Motor neuron (in vitro differentiated cells): Measurements from ENCODE around the gene NFATC4. TPM values are rescaled to one million over a fixed set of nuclear protein-coding genes. Genes with fewer than 3 reads are reported as not detected.
A peak's percentile ranks its signal among the peaks of the same experiment; 100 is the strongest.
"Not testable (repeated sequence)": the region's sequence is repeated elsewhere in the genome, so short reads cannot be mapped to it uniquely, and the experiment has no call there.

Source experiments
- ATAC-seq, 8 experiments: fragments of 200-7000 bp; cut with Tn5 transposase; replicated peaks in 6 of 8; 2 replicates each; pipeline ENCODE4 v1.8.0; 2021; ENCODE audit warnings: mild to moderate bottlenecking in 8 of 8, moderate library complexity in 8 of 8
- H3K27ac ChIP-seq, 2 donors: fragments of 250-450 bp; sonication (Bioruptor Pico); 2 replicates each; pipeline ENCODE4 v1.9.0; 2021; ENCODE audit warnings: antibody characterized with exemption in 2 of 2, mild to moderate bottlenecking in 2 of 2, moderate library complexity in 1 of 2
- H3K4me1 ChIP-seq, 2 donors: fragments of 250-450 bp; sonication (Bioruptor Pico); replicated peaks in 1 of 2; 2 replicates each; pipeline ENCODE4 v1.6.1; 2021; ENCODE audit warnings: antibody characterized with exemption in 2 of 2, mild to moderate bottlenecking in 2 of 2, moderate library complexity in 1 of 2
- H3K4me3 ChIP-seq, 5 donors: fragments of 250-450 bp; sonication (Bioruptor Pico); 2 replicates each; pipeline ENCODE4 v1.9.0; 2021; ENCODE audit warnings: antibody characterized with exemption in 5 of 5, mild to moderate bottlenecking in 5 of 5, moderate library complexity in 4 of 5
- WGBS, 10 experiments: fragments of 450-650 bp; shearing (Covaris generic); methylation state at CpG; one replicate each; pipeline ENCODE4 v1.0.0; 2022; 5-methylcytosine and 5-hydroxymethylcytosine counted together
- in situ Hi-C, 9 experiments: fragments of 400-800 bp; cut with MboI; loops; one replicate each; pipeline ENCODE4 v1.15.0; 2021; ENCODE audit warnings: low sequenced_read_pairs in 9 of 9, low pct_unique_long_range_greater_than_20kb in 2 of 9; ENCODE audit not compliant: unreplicated experiment in 9 of 9
- total RNA-seq, 8 experiments: library from RNA; unstranded; fragments of 300-600 nt; gene quantifications; 2 replicates each; pipeline versions ENCODE4 v1.2.3 to v1.2.4, GENCODE V29; 2022

Gene NFATC4
- 100 to 1,000 TPM in 3 of 8 experiments, 10 to 100 TPM in 2, 1 to 10 TPM in 3; 5.1 to 345 (median 13.4) TPM for total RNA-seq

DNA sequence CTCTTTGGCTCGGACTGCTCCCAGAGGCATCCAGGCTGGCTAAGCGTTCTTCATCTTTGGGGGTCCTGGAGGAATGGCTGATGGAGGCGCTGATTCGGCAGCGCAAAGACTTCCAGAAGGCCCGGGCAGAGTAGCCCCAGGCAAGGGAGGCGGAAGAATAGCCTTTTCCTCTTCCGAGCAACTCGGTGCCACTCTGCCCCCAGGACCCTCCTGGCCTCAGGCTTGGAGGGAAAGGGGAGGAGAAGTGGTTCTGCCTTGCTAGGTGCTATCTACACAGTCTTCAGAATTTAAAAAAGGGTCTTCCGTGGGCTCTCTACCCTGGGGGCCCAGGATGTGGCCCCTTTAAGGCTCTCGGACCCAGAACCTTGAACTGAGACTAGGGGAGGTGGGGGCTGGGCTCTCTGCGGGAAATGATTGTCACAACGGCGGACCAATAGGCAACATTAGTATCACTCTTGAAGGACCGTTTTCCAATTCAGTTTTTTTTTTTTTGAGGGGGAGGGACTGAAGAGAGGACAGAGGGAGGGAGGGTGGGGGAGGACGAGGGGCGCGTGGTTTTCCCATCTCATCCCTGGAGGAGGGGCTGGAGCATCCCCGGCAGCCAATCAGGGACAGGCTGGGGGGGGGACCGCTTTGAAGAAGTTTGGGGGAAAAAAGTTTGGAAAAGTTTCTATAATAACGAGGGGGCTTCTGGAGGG lies at the start of gene NFATC4:
NFATC4 (plus strand) TSS at position 671 of the 698 bp plus-strand sequence. CDS start 157 bp downstream, outside the sequence.
- peaks cover 9 to 11% of the 10 kb centered on the region in 2 donors for H3K4me1 ChIP-seq
- H3K27ac ChIP-seq, result peak within 1 kb of the TSS; percentile 69 to 82
- in situ Hi-C loops, result no loop called here
- WGBS, 10 experiments, result 0 to 20% (median 1%) methylated on average over 1 to 11 of the region's 21 CpGs; no CpG with 5 or more reads in 6 of the 10 experiments
- ATAC-seq, result peak; percentile 9 to 40 (median 28)
- peak within 1 kb of the TSS; percentile 29 to 42 (median 33) for H3K4me3 ChIP-seq

DNA sequence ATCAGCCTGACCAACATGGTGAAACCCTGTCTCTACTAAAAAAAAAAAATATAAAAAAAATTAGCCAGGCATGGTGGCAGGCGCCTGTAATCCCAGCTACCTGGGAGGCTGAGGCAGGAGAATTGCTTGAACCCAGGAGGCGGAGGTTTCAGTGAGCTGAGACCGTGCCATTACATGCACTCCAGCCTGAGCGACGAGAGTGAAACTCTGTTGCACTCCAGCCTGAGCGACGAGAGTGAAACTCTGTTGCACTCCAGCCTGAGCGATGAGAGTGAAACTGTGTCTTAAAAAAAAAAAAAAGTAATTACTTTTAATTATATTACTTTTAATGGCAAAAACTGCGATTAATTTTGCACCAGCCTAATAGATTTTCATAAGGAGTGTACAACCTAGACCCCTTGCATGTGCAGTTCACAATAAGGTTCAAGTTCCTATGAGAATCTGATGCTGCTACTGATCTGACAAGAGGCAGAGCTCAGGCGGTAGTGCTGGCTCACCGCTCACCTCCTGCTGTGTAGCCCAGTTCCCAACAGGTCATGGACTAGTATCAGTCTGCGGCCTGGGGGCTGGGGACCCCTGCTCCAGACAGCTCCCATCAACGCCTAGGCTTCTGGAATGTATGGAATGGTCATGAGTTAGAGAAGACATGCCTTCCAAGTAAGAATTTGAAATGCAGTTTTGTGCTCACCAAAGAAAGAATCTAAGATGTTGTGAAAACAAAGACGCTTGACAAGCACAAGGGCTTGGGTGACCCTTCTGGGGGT lies 46.6 kb upstream of the NFATC4 start:
- in situ Hi-C loops, result no loop called here

DNA sequence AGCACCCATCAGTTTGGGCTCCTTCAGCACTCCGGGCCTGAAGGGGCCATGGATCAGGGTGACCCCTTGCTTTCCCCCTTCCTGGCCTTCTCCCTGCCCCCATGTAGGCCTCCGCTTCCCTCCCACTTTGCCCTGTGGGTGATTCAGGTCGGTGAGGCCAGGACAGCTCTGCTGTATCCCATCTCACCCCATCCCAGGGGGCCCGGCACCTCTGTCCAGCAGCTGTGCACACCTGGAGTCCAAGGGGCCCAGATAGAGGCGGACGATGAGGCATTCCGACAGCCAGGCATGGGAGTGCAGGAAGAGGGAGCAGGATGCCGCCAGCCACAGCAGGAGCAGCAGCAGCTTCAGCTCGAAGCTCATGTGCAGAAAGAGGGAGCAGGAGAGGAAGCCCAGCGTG lies 45.3 kb upstream of the NFATC4 start:
- ATAC-seq, result no peak
- Histone ChIP-seq H3K4me1 (no peaks in the 10 kb centered on the region), H3K27ac (no peak overlapping the region), H3K4me3 (no peak overlapping the region)
- in situ Hi-C loops, result no loop called here
- WGBS, 10 experiments, result 10 to 76% (median 70%) methylated on average over 1 to 6 of the region's 10 CpGs; no CpG with 5 or more reads in 5 of the 10 experiments

More for the DNA sequence above, 46.6 kb upstream of the NFATC4 start:
- ATAC-seq, result no peak
- Histone ChIP-seq H3K27ac (no peak overlapping the region), H3K4me1 (peaks cover 0 to 3% of the 10 kb centered on the region in 2 donors), H3K4me3 (no peak overlapping the region)
- WGBS, 10 experiments, result 60 to 100% (median 76%) methylated on average over 3 to 11 of the region's 14 CpGs; no CpG with 5 or more reads in 1 of the 10 experiments

DNA sequence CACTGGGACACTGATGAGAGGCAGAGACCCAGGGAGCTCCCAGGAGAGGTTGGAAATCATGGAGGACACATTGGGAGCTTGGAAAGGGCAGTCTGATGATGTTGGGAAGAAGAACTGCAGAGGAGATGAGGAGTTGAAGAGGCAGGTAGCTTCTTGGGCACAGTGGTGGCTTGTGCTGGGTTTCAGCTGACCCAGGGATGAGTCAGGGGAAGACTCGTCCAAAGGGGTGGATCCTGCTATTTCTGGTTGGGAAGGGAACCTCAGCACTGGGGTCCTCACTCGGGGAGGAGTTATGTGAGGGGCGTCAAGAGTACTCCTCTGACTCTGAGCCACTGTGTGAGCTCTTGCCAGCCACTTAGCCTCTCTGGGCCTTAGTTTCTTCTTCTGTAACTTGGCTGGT lies 44.6 kb upstream of the NFATC4 start:
- Histone ChIP-seq H3K27ac (no peak overlapping the region), H3K4me3 (no peak overlapping the region), H3K4me1 (no peaks in the 10 kb centered on the region)
- in situ Hi-C loops, result no loop called here
- no peak for ATAC-seq
- WGBS, 10 experiments, result 0 to 43% (median 10%) methylated on average over 1 to 2 of the region's 3 CpGs; no CpG with 5 or more reads in 6 of the 10 experiments

DNA sequence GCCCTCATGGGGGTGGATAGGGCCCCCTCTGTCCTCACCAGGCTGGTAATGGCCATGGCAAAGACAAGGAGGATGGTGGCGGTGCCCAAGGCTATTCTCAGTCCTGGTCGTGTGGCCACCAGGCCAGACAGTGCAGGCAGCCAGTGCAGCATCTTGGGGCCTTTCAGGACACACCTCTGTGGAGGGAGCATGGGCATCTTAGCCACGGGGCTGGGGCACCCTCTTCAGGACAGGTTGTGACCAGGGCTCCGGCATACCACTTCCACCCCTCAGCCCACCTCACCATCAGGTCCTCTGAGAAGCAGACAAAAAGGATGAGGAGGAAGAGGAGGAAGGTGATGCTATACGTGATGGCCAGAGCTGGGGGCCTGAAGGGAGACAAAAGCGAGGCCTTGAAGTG lies 44.0 kb upstream of the NFATC4 start:
- no peak for ATAC-seq
- no peaks in the 10 kb centered on the region for H3K4me1 ChIP-seq
- 27 to 80% (median 51%) methylated on average over 1 to 3 of the region's 6 CpGs; no CpG with 5 or more reads in 7 of the 10 experiments for WGBS, 10 experiments
- H3K27ac ChIP-seq, result no peak overlapping the region
- in situ Hi-C loops, result no loop called here
- H3K4me3 ChIP-seq, result no peak overlapping the region

DNA sequence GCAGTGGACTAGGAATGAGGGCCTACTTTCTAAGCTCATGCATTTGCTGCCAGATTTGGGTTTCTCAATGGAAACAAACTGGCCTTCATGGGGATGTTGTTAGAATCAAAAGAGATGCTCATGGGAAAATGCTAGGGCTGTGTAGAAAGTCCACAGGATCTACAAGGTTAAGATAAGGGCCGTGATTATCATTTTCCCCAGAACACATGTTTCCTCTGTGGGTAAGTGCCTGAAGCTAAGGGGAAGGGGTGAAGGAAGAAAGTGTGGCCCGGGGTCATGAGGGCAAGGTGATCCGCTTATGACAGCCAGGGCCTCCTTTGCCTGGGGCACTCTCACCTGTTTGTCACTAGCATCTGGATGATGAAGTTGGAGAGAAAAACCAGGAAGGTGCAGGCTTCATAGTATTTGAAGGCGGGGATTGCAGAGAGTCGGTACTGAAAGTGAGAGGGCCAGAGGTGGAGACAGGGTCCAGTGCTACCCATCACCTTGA lies 42.9 kb upstream of the NFATC4 start:
- 14 to 100% (median 76%) methylated on average over 1 to 3 of the region's 5 CpGs; no CpG with 5 or more reads in 4 of the 10 experiments for WGBS, 10 experiments
- no peaks in the 10 kb centered on the region for H3K4me1 ChIP-seq
- no peak overlapping the region for H3K4me3 ChIP-seq
- in situ Hi-C loops, result loop anchor here in 5 of 9 experiments (5.0 to 25.0 kb wide), 2 partner anchors 107 to 112 kb away; partner anchors contain the start of genes CBLN3 (in 4 of the 5), KHNYN (in 4 of the 5) and SDR39U1 (in 4 of the 5)
- H3K27ac ChIP-seq, result no peak overlapping the region
- no peak for ATAC-seq

DNA sequence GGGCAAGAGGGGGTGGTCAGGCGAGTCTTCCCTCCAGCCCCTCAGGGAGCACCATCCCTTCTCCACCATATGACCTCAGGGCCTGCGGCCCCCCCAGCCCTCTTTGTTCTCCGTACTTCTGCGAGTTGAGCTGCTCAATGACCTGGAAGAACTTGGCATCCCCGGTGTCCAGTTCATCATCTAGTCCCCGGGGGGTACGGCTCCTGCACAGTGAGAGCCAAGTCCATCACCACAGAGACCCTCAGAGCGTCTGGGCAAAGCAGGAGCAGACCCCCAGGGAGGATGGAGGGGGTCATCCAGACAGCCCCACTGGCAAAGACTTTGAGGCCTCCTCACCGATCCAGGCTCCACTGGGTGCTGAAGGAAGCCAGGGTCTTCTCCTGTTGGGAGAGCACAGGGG lies 42.0 kb upstream of the NFATC4 start:
- WGBS, 10 experiments, result 17 to 100% (median 55%) methylated on average over 1 to 2 of the region's 9 CpGs; no CpG with 5 or more reads in 6 of the 10 experiments
- no peak overlapping the region for H3K27ac ChIP-seq
- no peak for ATAC-seq
- in situ Hi-C loops, result loop anchor here in 5 of 9 experiments (5.0 to 25.0 kb wide), 2 partner anchors 106 to 111 kb away; partner anchors contain the start of genes CBLN3 (in 4 of the 5), KHNYN (in 4 of the 5) and SDR39U1 (in 4 of the 5)
- H3K4me3 ChIP-seq, result no peak overlapping the region
- H3K4me1 ChIP-seq, result no peaks in the 10 kb centered on the region

DNA sequence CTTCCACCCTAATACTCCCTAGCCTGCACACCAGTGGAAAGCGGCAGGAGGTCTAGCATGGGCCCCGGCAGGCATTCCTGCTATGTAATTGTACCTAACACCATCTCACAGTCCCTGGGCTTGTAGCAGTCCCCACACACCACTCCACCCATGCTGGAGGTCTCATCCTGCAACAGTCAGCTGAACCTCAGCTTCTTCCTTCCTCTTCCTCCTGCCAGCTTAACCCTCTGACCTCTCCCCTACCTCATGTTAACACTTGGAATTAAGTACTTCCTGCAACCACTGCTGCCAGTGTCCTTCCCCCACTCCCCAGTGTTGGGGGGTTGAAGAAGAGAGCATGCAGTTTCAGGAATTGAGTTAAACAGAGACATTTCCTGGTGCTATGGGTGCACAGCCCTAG lies 40.7 kb upstream of the NFATC4 start:
- 29 to 87% (median 83%) methylated on average over 2 of the region's 2 CpGs; no CpG with 5 or more reads in 6 of the 10 experiments for WGBS, 10 experiments
- in situ Hi-C loops, result loop anchor here in 5 of 9 experiments (5.0 to 25.0 kb wide), 2 partner anchors 105 to 110 kb away; partner anchors contain the start of genes CBLN3 (in 4 of the 5), KHNYN (in 4 of the 5) and SDR39U1 (in 4 of the 5)
- H3K4me3 ChIP-seq, result no peak overlapping the region
- no peak for ATAC-seq
- no peak overlapping the region for H3K27ac ChIP-seq
- no peaks in the 10 kb centered on the region for H3K4me1 ChIP-seq

DNA sequence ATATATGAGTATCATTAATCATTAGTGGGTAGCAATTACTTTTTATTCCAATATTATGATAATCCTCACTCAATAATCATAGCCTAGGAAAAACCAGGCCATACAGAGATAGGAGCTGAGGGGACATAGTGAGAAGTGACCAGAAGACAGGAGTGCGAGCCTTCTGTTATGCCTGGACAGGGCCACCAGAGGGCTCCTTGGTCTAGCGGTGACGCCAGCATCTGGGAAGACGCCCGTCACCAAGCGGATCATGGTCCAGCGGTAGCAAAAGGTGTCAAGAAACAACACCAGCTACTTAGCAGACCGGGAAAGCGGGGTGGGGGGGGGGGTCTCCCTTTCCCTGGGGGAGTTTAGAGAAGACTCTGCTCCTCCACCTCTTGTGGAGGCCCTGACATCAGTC lies 40.1 kb upstream of the NFATC4 start:
- H3K27ac ChIP-seq, H3K4me1 ChIP-seq, ATAC-seq, H3K4me3 ChIP-seq: not testable (repeated sequence)
- no CpG with 5 or more reads among the region's 9 CpGs for WGBS, 10 experiments
- in situ Hi-C loops, result loop anchor here in 5 of 9 experiments (5.0 to 25.0 kb wide), 2 partner anchors 104 to 109 kb away; partner anchors contain the start of genes CBLN3 (in 4 of the 5), KHNYN (in 4 of the 5) and SDR39U1 (in 4 of the 5)

DNA sequence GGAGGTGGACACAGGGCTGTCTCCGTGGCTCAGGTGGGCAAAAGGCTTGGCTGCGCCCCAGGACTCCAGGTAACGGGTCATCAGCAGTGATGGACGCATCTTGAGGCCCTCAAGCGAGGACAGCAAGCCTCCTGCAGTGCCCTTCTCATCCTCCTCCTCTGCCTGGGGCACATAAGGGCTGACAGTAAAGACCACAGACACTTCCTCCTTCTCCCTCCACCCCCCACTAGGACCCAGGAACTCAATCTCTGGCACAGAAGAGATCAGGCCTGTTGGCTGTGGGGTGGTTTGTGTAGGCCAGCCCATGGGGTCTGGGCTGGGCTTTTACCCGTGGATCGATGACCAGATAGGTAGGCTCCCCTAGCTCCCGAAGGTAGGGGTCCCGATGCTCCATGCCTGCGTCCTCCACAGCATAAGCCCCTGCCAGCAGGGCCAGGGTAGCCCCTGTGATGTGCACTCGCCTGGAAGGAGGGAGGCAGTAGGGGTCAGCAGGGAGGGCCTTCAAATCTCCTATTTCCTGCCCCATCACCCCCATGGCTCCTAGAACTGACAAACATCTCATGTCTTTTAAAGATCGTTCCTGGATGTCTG lies 38.8 kb upstream of the NFATC4 start:
- 60 to 85% (median 60%) methylated on average over 1 to 5 of the region's 12 CpGs; no CpG with 5 or more reads in 5 of the 10 experiments for WGBS, 10 experiments
- no peak overlapping the region for H3K4me3 ChIP-seq

DNA sequence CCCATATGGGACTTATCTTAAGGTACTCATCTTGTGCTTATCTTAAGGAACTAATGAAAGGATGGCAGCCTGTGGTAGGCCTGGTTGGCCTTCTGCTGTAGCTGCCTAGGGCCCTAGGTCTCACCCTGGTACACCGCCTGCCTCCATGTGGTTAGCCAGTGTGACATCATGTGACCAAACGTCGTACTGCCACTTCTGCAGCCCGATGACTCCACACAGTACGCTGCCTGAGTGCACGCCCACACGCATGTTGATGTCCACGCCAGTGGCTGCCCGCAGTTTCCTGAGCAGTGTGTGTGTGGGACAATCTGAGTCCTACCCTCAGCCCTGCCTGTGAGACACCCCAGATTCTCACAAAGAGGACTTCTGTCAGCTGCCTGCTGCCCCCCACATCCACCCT lies 38.2 kb upstream of the NFATC4 start:
- no peak overlapping the region for H3K4me3 ChIP-seq
- no peak for ATAC-seq
- in situ Hi-C loops, result loop anchor here (5.0 to 25.0 kb wide), 3 partner anchors 103 to 108 kb away; partner anchors contain the start of genes CBLN3 (in 4 of the 9), KHNYN (in 4 of the 9) and SDR39U1 (in 4 of the 9)
- H3K27ac ChIP-seq, result no peak overlapping the region
- peaks cover 0 to 3% of the 10 kb centered on the region in 2 donors for H3K4me1 ChIP-seq
- 50 to 100% (median 75%) methylated on average over 1 to 4 of the region's 9 CpGs; no CpG with 5 or more reads in 7 of the 10 experiments for WGBS, 10 experiments

More for the DNA sequence above, 38.8 kb upstream of the NFATC4 start:
- in situ Hi-C loops, result loop anchor here in 5 of 9 experiments (5.0 to 25.0 kb wide), 2 partner anchors 103 to 108 kb away; partner anchors contain the start of genes CBLN3 (in 4 of the 5), KHNYN (in 4 of the 5) and SDR39U1 (in 4 of the 5)
- H3K4me1 ChIP-seq, result no peaks in the 10 kb centered on the region
- no peak overlapping the region for H3K27ac ChIP-seq
- no peak for ATAC-seq
